Stimulated activated CD8-positive, alpha-beta memory T cell treated with anti-CD3 and anti-CD28 coated beads, Interleukin-4, amount 100 ng/mL, for 1 hour (primary cell): ENCODE results near the gene XRCC5.

Source experiments
- DNase-seq, 2 donors: peaks; one replicate each; pipeline ENCODE4 v3.0.0-alpha.2; 2020; ENCODE audit warnings: low read depth in 2 of 2, low spot score in 1 of 2

Gene XRCC5

GRCh38 chr2:216151313-216152025, 42.3 kb downstream of the XRCC5 start:
- DNase-seq = no peak

GRCh38 chr2:216155954-216156353, 46.8 kb downstream of the XRCC5 start:
- no peak for DNase-seq

- DNase-seq = no peak
Measured at GRCh38 chr2:216156822-216157221, 47.7 kb downstream of the XRCC5 start.

- no peak for DNase-seq
Measured at GRCh38 chr2:216159144-216159543, 50.0 kb downstream of the XRCC5 start.

GRCh38 chr2:216159646-216160045, 50.5 kb downstream of the XRCC5 start:
- DNase-seq = no peak

- no peak for DNase-seq
Measured at GRCh38 chr2:216160786-216161185, 51.6 kb downstream of the XRCC5 start.

- no peak for DNase-seq
Measured at GRCh38 chr2:216161967-216162366, 52.8 kb downstream of the XRCC5 start.

GRCh38 chr2:216163518-216163917, 54.4 kb downstream of the XRCC5 start:
- DNase-seq = no peak

GRCh38 chr2:216164087-216164486, 54.9 kb downstream of the XRCC5 start:
- DNase-seq = no peak

- DNase-seq = no peak
Measured at GRCh38 chr2:216164576-216164975, 55.4 kb downstream of the XRCC5 start.

- DNase-seq = no peak
Measured at GRCh38 chr2:216165711-216166110, 56.6 kb downstream of the XRCC5 start.

GRCh38 chr2:216169087-216169486, 59.9 kb downstream of the XRCC5 start:
- DNase-seq = no peak

GRCh38 chr2:216170076-216170763, 61.1 kb downstream of the XRCC5 start:
- no peak for DNase-seq

GRCh38 chr2:216171011-216171410, 61.9 kb downstream of the XRCC5 start:
- DNase-seq = no peak

GRCh38 chr2:216172493-216172892, 63.3 kb downstream of the XRCC5 start:
- no peak for DNase-seq

- no peak for DNase-seq
Measured at GRCh38 chr2:216179015-216179414, 69.9 kb downstream of the XRCC5 start.

- DNase-seq = no peak
Measured at GRCh38 chr2:216181351-216181750, 72.2 kb downstream of the XRCC5 start.

- DNase-seq = no peak
Measured at GRCh38 chr2:216181953-216182461, 72.9 kb downstream of the XRCC5 start.

- DNase-seq = no peak
Measured at GRCh38 chr2:216183462-216183861, 74.3 kb downstream of the XRCC5 start.

GRCh38 chr2:216188559-216188850, 79.4 kb downstream of the XRCC5 start:
- DNase-seq = no peak

GRCh38 chr2:216188956-216189355, 79.8 kb downstream of the XRCC5 start:
- no peak for DNase-seq

GRCh38 chr2:216189410-216189809, 80.3 kb downstream of the XRCC5 start:
- no peak for DNase-seq

- DNase-seq = no peak
Measured at GRCh38 chr2:216192181-216192580, 83.0 kb downstream of the XRCC5 start.
